Subcutaneous abdominal adipose tissue (tissue), 5 donors: Measurements from ENCODE around the gene SERINC5.

Source experiments
- H3K27ac ChIP-seq: one replicate; pipeline ENCODE4 v1.7.0; 2013; ENCODE audit warnings: low read depth, mild to moderate bottlenecking, inconsistent platforms, low read length, moderate library complexity
- H3K27me3 ChIP-seq, 5 donors: one replicate each; pipeline ENCODE4 v1.7.0; 2013; ENCODE audit warnings: low read length in 5 of 5, inconsistent platforms in 1 of 5; ENCODE audit not compliant: control insufficient read depth in 5 of 5, insufficient read depth in 4 of 5
- H3K36me3 ChIP-seq, 5 donors: one replicate each; pipeline ENCODE4 v1.7.0; 2013; ENCODE audit warnings: low read length in 5 of 5; ENCODE audit not compliant: control insufficient read depth in 5 of 5, insufficient read depth in 5 of 5
- H3K4me1 ChIP-seq, 5 donors: one replicate each; pipeline ENCODE4 v1.7.0; 2013; ENCODE audit warnings: low read length in 5 of 5, mild to moderate bottlenecking in 3 of 5, moderate library complexity in 1 of 5; ENCODE audit not compliant: control insufficient read depth in 5 of 5, insufficient read depth in 5 of 5
- H3K4me3 ChIP-seq, 5 donors: one replicate each; pipeline ENCODE4 v1.7.0; 2013; ENCODE audit warnings: low read length in 5 of 5, low read depth in 1 of 5
- H3K9ac ChIP-seq, 5 donors: one replicate each; pipeline ENCODE4 v1.7.0; 2013; ENCODE audit warnings: low read length in 5 of 5, mild to moderate bottlenecking in 4 of 5, moderate library complexity in 3 of 5
- H3K9me3 ChIP-seq, 5 donors: one replicate each; pipeline ENCODE4 v1.7.0; 2013; ENCODE audit warnings: low read length in 5 of 5; ENCODE audit not compliant: control insufficient read depth in 5 of 5
- donor health status: healthy.
- donor health status: healthy.
- donor health status: healthy.
- donor health status: healthy.
- donor health status: healthy.

Gene SERINC5

GRCh38 chr5:80259511-80260203, 3.8 kb upstream of the SERINC5 start:
- Histone ChIP-seq H3K9ac (no peak overlapping the region), H3K27me3 (no peaks in the 10 kb centered on the region), H3K36me3 (no peaks in the 10 kb centered on the region), H3K9me3 (no peaks in the 10 kb centered on the region), H3K4me1 (peaks cover 5 to 27% (median 17%) of the 10 kb centered on the region in 5 donors), H3K4me3 (no peak overlapping the region), H3K27ac (no peak overlapping the region)

GRCh38 chr5:80255431-80255810, 427 bp downstream of the SERINC5 start:
- no peaks in the 10 kb centered on the region for H3K36me3 ChIP-seq
- H3K9ac ChIP-seq: peak overlapping the region; percentile 81 to 91 (median 87)
- peak overlapping the region; percentile 69 to 95 (median 93) for H3K4me3 ChIP-seq
- no peaks in the 10 kb centered on the region for H3K27me3 ChIP-seq
- H3K4me1 ChIP-seq: peaks cover 9 to 60% (median 47%) of the 10 kb centered on the region in 5 donors
- no peaks in the 10 kb centered on the region for H3K9me3 ChIP-seq
- H3K27ac ChIP-seq: peak overlapping the region; percentile 98

GRCh38 chr5:80254767-80255430, 949 bp downstream of the SERINC5 start:
- Histone ChIP-seq H3K27ac (peak overlapping the region; percentile 98), H3K27me3 (no peaks in the 10 kb centered on the region), H3K4me1 (peaks cover 9 to 65% (median 52%) of the 10 kb centered on the region in 5 donors), H3K4me3 (peak overlapping the region; percentile 69 to 95 (median 93)), H3K36me3 (no peaks in the 10 kb centered on the region), H3K9me3 (no peaks in the 10 kb centered on the region), H3K9ac (peak overlapping the region; percentile 81 to 91 (median 87))

- Histone ChIP-seq H3K4me3 (no peak overlapping the region), H3K36me3 (no peaks in the 10 kb centered on the region), H3K27me3 (no peaks in the 10 kb centered on the region), H3K9me3 (no peaks in the 10 kb centered on the region), H3K9ac (no peak overlapping the region), H3K4me1 (peaks cover 10 to 65% (median 54%) of the 10 kb centered on the region in 5 donors), H3K27ac (peak overlapping the region; percentile 32)
Observed at GRCh38 chr5:80251636-80252035, 4.2 kb downstream of the SERINC5 start.

GRCh38 chr5:80250801-80251200, 5.0 kb downstream of the SERINC5 start:
- H3K27ac ChIP-seq: peak overlapping the region; percentile 32
- H3K27me3 ChIP-seq: no peaks in the 10 kb centered on the region
- no peaks in the 10 kb centered on the region for H3K36me3 ChIP-seq
- no peaks in the 10 kb centered on the region for H3K9me3 ChIP-seq
- no peak overlapping the region for H3K4me3 ChIP-seq
- H3K9ac ChIP-seq: no peak overlapping the region
- peaks cover 10 to 67% (median 62%) of the 10 kb centered on the region in 5 donors for H3K4me1 ChIP-seq

- Histone ChIP-seq H3K27me3 (no peaks in the 10 kb centered on the region), H3K9ac (no peak overlapping the region), H3K36me3 (no peaks in the 10 kb centered on the region), H3K27ac (peak overlapping the region; percentile 32), H3K4me1 (peaks cover 8 to 68% (median 61%) of the 10 kb centered on the region in 5 donors), H3K9me3 (no peaks in the 10 kb centered on the region), H3K4me3 (no peak overlapping the region)
Observed at GRCh38 chr5:80249901-80250300, 5.9 kb downstream of the SERINC5 start.

- H3K4me1 ChIP-seq: peaks cover 8 to 53% (median 47%) of the 10 kb centered on the region in 5 donors
- H3K36me3 ChIP-seq: no peaks in the 10 kb centered on the region
- H3K27ac ChIP-seq: peak overlapping the region; percentile 44
- H3K9me3 ChIP-seq: no peaks in the 10 kb centered on the region
- H3K9ac ChIP-seq: no peak overlapping the region
- no peaks in the 10 kb centered on the region for H3K27me3 ChIP-seq
- no peak overlapping the region for H3K4me3 ChIP-seq
Observed at GRCh38 chr5:80248378-80248777, 7.5 kb downstream of the SERINC5 start.

GRCh38 chr5:80246995-80247729, 8.7 kb downstream of the SERINC5 start:
- Histone ChIP-seq H3K4me1 (peaks cover 4 to 44% (median 35%) of the 10 kb centered on the region in 5 donors), H3K27me3 (no peaks in the 10 kb centered on the region), H3K27ac (peak overlapping the region; percentile 86), H3K9ac (peak overlapping the region in 3 of 5 donors; percentile 26 to 59 (median 48)), H3K4me3 (peak overlapping the region in 1 of 5 donors; percentile 19), H3K9me3 (peaks cover 0 to 5% (median 0%) of the 10 kb centered on the region in 5 donors), H3K36me3 (no peaks in the 10 kb centered on the region)

- Histone ChIP-seq H3K27ac (peak overlapping the region; percentile 86), H3K27me3 (no peaks in the 10 kb centered on the region), H3K4me1 (peaks cover 4 to 35% (median 30%) of the 10 kb centered on the region in 5 donors), H3K9ac (peak overlapping the region in 3 of 5 donors; percentile 26 to 51 (median 48)), H3K9me3 (peaks cover 0 to 5% (median 0%) of the 10 kb centered on the region in 5 donors), H3K36me3 (peaks cover 0 to 2% (median 0%) of the 10 kb centered on the region in 5 donors), H3K4me3 (no peak overlapping the region)
Observed at GRCh38 chr5:80246001-80246758, 9.7 kb downstream of the SERINC5 start.
